HG03064 (cell line): Measurements from ENCODE around the gene MEF2C.

ENCODE experiments used
- ATAC-seq: cut with Tn5 transposase; IDR thresholded peaks from one replicate; pipeline ENCODE4 v1.9.1; 2021; ENCODE audit warnings: low read depth; ENCODE audit not compliant: unreplicated experiment

The MEF2C gene

DNA sequence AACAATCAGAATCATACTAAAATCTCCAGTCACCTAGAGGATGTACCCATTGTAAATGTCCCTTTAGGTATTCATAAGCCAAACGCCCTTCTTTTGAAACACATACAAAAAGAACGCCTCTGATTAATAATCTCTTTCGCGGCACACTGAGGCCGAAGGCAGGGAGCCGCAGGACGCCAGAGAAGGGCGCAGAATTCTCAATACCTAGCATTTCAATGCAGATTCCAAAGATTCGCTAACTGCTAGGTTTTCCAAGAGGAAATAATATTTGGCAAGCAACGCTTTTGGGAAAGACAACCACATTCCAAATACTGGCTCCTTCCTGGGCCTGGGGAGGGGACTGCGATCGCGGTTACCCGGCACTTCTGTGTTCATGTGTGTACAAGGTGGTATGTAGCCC, 203.3 kb downstream of the MEF2C start:
- no peak for ATAC-seq

DNA sequence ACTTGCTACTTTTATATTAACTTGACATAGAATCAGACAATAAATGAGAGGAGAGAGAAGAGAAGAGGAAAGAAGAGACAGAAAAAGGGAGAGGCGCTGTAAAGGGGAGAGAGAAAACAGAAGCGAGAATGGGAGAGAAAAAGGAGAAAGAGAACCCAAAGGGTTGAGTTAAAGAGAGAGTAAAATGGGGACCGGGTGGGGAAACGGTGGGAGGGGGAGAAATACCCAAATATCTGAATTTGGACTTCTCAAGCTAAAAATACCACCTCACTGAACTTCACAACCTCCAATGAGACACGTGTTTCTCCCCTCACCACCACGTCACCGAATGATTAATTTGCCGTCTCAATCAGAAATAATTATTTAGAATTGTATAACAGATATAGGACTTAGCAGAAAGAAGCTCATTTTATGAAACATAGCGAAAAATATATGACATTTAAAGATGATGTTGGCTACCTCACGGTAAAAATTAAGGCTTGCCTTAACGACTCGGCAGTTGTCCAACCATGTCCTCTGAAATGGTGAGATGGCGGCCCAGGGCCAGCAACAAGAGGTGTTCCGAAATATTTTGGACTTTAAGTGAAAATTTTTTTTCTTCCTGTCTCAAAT, 204.1 kb downstream of the MEF2C start:
- ATAC-seq, result no peak

DNA sequence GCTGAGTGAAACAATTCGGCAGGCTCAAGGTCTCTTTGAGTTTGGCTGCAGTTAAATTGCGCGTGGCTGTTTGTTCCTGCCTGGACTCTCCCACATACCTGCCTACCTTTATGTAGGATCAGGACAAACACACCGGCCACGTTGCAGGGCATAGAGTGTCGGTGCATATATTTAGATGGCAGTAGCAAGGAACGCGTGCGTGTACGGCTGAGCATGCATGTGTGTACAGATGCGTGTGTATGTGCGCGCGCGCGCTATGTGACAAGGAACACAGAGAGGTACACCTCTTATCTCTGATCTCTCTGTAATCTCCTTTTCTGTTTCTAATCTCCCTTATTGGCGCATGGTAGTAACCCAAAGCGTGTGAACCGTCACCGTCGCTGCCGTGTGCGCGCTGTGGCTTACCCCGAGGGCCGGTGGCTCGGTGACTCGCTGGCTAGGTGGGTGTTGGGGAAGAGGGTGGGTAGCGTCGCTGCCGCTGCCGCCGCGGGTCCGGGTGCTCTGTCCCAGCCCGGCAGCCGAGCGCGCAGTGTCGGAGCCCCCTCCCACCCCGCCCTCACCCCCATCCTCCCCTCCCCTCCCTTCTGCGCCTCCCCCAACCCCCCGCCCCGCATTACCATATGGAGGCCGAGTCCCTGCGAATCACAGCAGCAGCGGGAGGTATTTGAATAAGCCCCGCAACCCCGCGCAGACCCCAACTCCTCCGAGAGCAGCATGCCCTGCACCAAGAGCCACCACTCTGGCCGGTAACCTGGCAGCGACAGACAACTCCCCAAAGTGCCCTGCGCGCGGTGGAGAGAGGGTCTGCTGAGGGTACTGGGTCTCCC, 204.8 kb downstream of the MEF2C start:
- no peak for ATAC-seq

DNA sequence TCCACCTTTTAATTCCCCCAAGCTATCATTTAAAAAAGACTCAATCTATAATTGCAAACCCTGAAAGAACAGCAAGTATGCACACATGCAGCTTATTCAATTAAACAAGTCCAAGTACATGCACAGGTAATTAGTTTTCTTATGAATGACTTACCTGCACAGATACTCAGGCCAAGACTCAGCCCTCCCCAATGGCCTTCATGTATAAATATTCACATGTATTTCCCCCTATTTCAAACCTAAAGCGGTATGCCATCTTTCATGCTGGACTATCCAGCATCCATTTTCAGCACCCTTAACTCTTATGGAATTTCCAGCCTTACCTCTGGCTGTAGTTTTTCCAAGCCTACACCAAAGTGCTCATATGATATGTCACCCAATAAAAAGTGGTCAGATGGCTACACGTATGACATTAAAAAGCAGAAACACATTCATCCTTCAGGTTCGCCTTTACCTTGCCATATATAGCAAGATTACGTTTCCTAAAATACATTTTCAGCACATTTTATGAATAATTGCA, 205.5 kb downstream of the MEF2C start:
- no peak for ATAC-seq

DNA sequence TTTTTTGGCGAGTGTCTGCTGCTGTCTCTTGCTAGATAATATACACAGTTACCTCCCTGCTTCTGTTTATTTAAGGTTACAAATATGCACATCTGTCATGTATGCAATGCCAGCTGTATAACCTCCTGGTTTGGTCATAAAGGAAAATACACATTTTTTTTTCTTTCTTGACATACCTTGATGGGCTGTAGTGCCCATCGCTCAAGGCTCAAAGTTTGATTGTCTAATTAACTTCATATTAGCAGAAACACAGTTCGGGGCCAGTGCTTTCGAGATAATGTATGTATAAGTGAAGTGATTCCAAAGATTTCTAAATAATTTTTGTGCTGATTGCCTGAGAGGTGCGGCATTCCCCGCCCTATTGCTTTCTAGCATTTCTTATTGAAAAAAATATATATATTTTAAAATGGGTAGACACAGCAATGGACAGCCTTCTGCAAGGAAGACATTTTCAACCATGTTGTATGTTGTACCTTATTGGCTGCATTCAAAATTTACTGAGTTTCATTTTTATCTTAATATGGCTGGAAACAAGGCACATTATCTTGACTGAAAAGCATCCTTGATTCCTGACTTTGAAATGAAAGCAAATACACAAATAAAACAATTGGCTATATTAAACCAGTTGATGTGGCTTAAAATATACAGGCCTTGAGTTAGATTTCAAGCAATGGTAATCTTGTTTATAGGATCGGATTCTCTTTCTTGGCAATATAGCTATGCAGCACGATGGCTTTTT, 206.2 kb downstream of the MEF2C start:
- ATAC-seq, result no peak

DNA sequence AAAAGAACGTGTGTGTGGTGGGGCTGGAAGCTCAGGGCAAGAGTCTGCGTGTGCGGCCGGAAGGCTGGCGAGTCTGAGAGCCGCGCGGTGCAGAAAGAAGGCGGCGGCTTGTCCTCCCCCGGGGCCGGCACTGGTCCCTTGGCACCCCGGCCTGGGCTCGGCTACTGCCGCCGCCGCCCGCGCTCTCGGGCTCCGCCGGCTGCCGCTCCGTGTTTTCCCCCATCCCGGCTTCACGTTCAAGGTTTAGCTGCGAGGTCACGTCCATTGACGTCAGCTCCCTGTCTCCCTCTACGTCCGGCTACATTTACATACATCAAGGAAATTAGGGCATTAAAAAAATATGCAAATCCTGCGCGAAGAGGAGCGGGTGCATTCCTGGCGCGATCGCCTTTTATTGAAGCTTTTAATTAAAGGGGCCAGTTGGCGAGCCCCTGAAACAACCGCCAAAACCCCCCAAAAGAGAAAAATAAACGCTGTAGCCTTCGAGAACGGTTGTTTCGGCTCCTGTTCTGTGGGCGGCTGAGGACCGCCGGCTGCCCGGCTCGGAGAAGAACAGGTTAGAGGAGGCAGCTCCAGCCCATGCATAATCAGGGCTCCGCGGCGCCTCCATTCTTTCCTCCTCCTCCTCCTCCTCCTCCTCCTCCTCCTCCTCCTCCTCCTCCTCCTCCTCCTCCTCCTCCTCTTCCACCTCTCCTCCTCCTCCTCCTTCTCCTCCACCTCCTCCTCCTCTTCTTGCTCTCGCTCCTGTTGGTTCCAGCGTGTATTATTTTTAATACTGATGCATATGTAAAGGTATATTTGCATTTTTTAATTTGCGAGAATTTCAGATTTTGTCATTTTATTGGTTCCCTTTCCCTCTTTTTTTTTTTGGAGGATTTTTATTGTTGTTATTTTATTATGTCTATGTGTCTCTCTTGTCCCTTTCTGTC, 207.0 kb downstream of the MEF2C start:
- ATAC-seq, result no peak

DNA sequence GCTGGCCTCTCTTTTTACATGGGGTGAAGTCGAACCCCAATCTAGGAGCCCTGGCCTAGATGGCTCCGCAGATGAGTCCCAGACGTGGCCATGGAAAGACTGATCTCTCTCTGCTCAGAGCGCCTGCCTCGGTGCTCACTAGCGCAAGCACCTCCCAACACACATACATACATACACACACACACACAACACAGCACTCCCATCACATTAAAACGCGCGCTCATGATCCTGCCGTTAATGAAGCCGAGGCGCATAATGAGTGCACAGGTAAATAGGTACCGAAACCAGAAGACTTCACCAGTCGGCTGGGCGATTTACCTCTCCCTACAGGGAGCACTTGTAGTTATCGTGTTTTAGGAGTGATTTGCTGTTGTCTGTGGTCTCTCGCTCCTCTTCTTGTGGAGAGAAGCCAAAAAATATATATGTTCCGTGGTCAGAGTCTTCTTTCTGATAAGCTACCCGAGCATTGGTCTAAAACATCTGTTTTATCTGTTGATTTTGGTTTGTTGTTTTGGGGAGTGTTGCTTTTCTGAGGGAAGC, 207.7 kb downstream of the MEF2C start:
- ATAC-seq, result peak; percentile 16

DNA sequence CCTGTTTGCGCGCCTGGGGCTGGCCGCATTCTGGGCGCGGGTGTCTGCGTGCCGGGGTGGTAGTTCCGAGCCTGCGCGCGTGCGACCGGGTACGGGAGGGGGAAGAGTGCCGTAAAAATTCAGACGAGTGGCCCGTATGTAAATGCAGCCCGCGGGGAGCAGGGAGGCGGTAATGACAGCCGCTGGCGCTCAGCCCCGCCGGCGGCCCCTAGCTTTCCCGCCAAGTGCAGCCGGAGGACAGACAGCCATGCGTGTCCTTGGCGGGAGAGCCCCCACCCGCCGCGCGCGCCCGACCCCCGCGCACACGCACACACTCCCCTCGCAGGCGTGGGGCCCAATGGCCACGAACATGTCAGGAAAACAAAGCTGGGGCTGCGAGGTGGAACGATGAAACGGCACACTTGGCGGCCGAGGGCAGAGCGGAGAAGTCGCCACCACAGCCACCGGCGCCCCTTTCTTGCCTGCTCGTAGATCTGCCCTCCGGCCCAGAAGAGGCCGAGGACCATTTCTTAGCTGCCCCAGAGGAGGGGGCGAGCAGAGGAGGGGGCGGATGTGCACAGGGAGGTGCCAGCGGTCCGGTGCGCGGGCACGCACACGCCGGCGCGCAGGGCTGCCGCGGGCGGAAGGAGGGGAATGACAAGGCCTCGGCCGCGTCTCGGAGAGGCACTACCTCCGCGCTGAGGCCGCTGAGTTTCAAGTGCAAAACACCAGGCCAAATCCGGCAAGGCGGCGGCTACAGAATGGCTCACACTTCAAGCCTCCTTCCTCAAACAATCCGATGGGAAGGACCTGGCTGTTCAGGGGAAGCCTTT, 208.4 kb downstream of the MEF2C start:
- ATAC-seq, result peak; percentile 73

DNA sequence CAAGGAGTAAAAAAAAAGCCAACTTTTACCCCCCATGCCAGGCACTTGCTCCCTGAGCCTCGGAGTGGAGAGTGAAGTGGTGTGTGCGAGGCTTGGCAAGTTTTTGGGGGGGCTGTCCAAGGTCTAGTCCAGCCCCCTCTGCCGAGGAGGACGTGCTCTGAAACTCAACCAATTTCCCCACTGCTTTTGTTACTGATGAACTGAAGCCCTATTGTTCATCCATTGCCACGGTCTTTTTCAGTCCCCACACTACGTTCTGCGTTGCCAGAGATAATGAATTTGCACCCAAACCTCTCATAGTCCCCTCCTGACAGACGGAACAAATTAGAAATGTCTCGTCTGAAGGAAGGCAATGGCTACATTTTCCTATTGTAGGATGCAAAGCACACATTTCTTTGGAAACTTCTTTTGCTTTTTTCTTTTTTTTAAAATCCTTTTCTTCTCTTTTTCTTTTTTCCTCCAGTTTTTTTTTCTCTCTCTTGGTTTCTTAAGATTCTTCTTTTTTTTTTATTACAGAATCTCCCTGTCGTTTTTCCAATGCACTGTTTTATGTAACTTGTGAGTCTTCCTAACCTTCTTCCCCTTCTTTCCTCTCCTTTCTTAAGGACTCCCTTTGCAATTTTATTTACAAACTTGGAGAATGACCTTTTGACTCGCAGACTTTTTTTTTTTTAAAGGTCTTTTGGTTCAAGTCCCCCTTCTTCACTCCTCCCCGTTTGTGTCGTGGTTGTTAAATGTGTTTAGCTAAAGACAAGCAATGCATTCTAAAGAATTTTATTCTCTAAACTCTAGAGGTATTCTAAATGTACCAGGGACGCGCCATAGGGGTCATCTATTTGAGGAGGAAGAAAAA, 209.5 kb downstream of the MEF2C start:
- ATAC-seq, result no peak

DNA sequence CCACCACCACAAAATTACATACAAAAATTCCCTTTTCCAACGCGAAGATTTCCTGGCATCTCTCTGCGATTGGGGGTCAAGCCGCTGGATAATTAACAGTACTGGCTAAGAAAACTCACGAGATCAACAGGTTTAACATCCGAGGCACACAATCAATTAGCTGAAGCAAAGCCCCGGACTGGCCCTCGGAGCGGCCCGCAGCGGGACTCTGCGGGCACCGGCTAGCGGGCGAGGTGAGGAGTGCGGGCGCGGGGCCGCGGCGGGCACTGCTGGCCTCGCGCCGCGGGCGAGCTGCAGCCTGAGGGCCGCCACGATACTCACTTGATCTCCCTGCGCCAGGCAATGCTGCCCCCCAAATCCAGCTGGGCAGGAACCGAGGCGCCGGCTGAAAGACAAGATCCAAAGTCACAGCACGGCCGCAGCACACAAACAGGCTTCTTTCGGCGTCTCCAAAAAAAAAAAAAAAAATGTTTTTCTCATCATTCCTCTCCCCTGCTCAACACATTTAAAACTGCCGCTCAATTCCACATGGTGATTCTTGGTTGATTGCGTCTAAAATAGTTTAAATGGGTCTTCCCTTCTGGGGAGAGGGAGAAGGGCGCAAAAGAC, 210.2 kb downstream of the MEF2C start:
- no peak for ATAC-seq

DNA sequence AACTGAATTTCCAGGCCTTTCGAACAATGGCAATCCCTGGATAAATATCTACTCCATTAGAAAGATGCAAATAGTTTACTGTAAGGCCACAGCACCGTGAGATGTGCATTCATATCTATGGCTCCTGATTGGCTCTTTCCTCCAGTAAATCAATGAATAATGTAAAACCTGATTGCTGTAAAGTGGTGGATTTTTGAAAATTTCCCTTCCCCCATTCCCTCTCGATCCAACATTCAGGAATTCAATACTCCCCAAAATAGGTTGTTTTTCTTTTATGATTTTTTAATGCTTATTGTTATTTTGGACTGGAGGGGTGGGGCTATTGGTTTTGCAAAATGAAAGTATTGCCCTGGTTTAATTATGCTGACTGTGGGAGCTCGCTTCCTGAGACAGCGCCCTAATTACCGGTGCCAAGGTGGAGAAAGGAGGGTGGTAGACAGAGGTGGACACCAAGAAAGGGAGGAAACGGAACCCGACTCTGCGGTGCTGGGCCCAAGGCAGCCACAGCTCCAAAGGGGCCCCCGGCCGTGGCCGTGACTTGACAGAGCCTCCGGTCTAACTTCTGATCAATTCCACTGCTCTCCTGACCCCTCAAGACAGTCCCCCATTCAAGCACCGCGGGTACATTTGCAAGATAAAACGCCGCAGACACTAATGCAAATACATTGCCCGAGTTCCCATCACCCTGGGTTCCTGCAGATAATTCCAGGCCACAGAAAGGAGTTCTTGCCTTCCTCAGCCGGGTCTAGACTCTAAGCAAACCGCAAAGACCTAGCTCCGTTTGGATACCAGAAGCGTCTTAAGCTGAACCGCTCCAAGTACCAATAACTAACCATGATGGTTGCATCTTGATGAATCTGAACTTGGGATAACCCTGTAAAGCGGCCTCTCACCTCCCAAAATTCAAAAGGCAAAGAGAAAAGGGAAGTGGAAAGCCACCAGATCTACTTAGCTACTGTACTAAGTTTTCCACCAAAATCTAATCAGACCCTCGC, 211.2 kb downstream of the MEF2C start:
- ATAC-seq, result no peak

DNA sequence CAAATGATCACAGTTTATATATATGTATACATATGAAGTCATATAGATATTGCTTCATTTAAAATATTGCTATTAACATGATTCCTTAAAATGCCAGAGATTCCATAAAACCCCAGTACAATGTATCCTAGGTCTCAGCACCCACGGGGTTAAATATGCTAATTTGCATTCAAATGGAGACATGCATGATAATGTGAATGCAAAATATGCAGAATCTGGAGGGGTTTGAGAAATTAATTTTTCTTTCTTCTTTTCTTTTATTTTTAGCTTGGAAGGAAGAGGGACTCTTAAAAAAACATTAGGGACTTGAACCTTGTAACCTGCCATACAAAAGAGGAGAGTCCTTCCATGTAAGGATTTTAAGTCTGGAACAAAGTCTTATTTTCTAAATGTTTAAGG, 211.9 kb downstream of the MEF2C start:
- no peak for ATAC-seq

DNA sequence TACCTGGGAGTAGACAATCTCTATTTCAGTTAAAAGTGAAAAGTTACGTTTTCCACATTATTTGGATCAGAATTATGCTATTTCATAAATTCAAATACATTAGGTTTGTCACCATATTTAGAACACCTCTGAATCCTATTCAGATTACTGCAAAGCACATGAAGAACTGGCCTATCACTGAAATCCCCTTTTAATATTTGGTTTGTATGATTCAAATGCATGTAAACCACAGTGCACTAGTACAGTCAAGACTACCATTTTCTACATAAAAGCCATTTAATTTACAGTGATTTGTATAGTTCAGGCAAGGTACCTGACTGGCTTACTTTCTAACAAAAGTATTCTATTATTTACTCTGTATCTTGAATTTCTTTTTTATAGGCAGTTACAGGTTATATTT, 212.5 kb downstream of the MEF2C start:
- ATAC-seq, result no peak

DNA sequence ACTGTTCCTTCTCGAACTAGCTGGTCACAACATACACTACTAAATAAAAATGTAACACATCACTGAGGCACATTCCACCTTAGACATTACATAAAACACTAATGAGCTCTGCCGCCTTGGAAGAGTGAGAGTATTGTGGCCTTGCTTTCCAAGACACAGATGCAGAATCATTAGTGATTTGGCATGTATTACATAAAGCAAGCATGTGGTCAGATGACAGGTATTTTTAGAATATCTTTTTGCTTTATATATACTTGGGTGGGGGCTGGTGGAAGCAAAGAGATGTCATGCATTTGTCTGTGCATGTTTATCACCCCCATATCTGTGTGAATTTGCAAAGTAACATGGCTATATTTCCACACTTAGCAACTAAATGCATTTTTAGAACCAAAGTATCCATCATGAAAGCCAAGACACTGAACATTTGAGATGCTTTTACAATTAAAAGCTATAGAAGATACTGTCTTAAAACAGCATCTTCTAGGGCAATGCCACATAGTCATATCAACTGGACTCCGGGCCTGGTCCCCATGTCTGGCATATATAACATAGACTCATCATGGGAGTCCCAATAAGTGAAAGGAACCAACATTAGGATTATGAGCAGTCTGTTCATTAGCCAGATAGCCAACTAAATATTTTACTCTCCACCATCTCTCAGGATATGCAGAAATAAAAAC, 213.5 kb downstream of the MEF2C start:
- ATAC-seq, result no peak

DNA sequence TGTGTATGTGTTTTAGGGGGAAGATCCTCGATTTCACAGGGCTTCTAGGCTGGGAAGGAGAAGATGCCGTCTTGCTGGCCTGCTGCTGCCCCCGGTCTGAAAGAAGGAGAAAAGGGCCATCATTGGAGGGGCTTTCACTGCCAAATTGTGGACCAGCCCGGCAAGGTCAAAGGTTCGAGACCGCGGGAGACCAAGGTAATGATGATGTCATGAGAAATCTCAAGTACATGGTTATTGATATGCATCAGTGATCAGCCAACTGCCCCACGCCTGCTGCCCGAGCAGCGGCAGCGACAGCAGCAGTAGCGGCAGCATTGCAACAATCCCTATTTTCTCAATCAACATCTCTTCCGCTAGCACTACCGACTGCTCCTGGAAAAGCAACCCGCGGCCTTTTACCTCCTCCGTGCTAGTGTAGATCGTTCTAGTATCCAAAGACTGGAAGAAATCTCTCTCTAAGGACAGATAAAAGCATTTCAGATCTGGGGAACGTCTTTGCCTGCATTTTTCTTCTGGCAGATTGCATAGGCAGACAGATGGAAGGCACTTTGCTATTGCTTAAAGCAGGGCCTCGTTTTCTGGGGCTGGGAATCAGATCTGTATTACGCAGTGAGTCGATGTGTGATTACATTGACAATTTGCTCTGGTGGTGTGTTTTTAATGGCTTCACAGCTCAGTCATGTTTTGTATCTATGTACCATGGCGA, 215.3 kb downstream of the MEF2C start:
- ATAC-seq, result no peak
